Endothelial cell of umbilical vein (primary cell): ENCODE measurements around the gene FUT6. TPM values are rescaled to one million over a fixed set of nuclear protein-coding genes. Genes with fewer than 3 reads are reported as not detected.

ENCODE experiments used
- BruUV-seq: library from RNA; stranded (reverse); fragments of 400-500 nt; replicated peaks from 2 replicates; lab custom pipeline; 2021; lab: Mats Ljungman, UMichigan
- CTCF ChIA-PET: fragments of 300-600, 350-600 bp; sonication (Branson Sonifier 250); formaldehyde crosslinking; loops from one replicate; lab custom pipeline; 2021; ENCODE audit warnings: antibody characterized with exemption, inconsistent platforms; lab: Charles Lee
- POLR2A ChIA-PET: fragments of 300-600, 350-600 bp; sonication (Branson Sonifier 250); formaldehyde crosslinking; loops from one replicate; lab custom pipeline; 2021; ENCODE audit warnings: antibody characterized with exemption, inconsistent platforms; lab: Charles Lee
- DNase-seq: peaks from one replicate; pipeline ENCODE4 v3.0.0-alpha.2; 2011; ENCODE audit warnings: low read depth, low spot score
- FAIRE-seq: peaks from 2 replicates; lab custom pipeline; 2011; peaks lifted over from hg19 to GRCh38; lab: Jason Lieb, UNC
- H2AFZ ChIP-seq: 2 replicates; pipeline ENCODE4 v1.6.0; 2012; ENCODE audit warnings: low read depth, low read length, control low read depth, inconsistent platforms
- H3K27ac ChIP-seq: 2 replicates; pipeline ENCODE4 v1.5.1; 2011; ENCODE audit warnings: low read depth, mild to moderate bottlenecking, control low read depth, low read length, moderate library complexity; ENCODE audit not compliant: insufficient read depth
- H3K27me3 ChIP-seq, 2 experiments: 2 replicates each; pipeline versions ENCODE4 v1.6.0 to v1.6.1; 2011; ENCODE audit warnings: low read length in 2 of 2, mixed read lengths in 1 of 2; ENCODE audit not compliant: control insufficient read depth in 2 of 2, insufficient read depth in 2 of 2
- H3K36me3 ChIP-seq, 2 experiments: 2 replicates in 1 of 2; 3 replicates in 1 of 2; pipeline ENCODE4 v1.5.1; 2011; ENCODE audit warnings: low read length in 2 of 2, mild to moderate bottlenecking in 1 of 2, moderate library complexity in 1 of 2; ENCODE audit not compliant: control insufficient read depth in 2 of 2, insufficient read depth in 2 of 2; ENCODE audit errors: extremely low read depth in 1 of 2
- H3K4me1 ChIP-seq: 3 replicates; pipeline ENCODE4 v1.5.1; 2011; ENCODE audit warnings: mild to moderate bottlenecking, low read length; ENCODE audit not compliant: control insufficient read depth, insufficient read depth; ENCODE audit errors: extremely low read depth
- H3K4me2 ChIP-seq: 2 replicates; pipeline ENCODE4 v1.6.1; 2011; ENCODE audit warnings: low read length, control low read depth, mixed read lengths; ENCODE audit not compliant: insufficient read depth
- H3K4me3 ChIP-seq, 3 experiments: fragments of 200-600 bp in 1 of 3; sonication (generic), shearing (Covaris generic) in 1 of 3; replicated peaks in 1 of 3; 2 replicates each; pipeline ENCODE4 v1.5.1; 2011 to 2016; ENCODE audit warnings: control low read depth in 3 of 3, low read length in 3 of 3, mild to moderate bottlenecking in 2 of 3, inconsistent platforms in 1 of 3, low read depth in 1 of 3, moderate library complexity in 1 of 3; ENCODE audit not compliant: insufficient read depth in 1 of 3
- H3K79me2 ChIP-seq: 2 replicates; pipeline ENCODE4 v1.6.0; 2012; ENCODE audit warnings: low read length, inconsistent platforms; ENCODE audit not compliant: control insufficient read depth, insufficient read depth
- H3K9ac ChIP-seq: replicated peaks from 2 replicates; pipeline ENCODE3; 2011; ENCODE audit warnings: low read length, control low read depth; ENCODE audit not compliant: insufficient read depth; ENCODE audit errors: extremely low read depth
- H3K9me1 ChIP-seq: replicated peaks from 3 replicates; pipeline ENCODE4 v1.6.0; 2011; ENCODE audit warnings: mild to moderate bottlenecking, low read length; ENCODE audit not compliant: control insufficient read depth, insufficient read depth; ENCODE audit errors: extremely low read depth
- H3K9me3 ChIP-seq: replicated peaks from 2 replicates; pipeline ENCODE4 v1.5.1; 2012; ENCODE audit warnings: low read length, inconsistent platforms; ENCODE audit not compliant: control insufficient read depth, insufficient read depth
- H4K20me1 ChIP-seq: replicated peaks from 2 replicates; pipeline ENCODE3; 2011; ENCODE audit warnings: mild to moderate bottlenecking, low read length; ENCODE audit not compliant: control insufficient read depth, insufficient read depth; ENCODE audit errors: extremely low read depth
- CTCF ChIP-seq, 2 donors: IDR thresholded peaks; 1 replicate in 1 of 2; 2 replicates in 1 of 2; pipeline ENCODE4 v1.5.1; 2011; ENCODE audit warnings: low read length in 2 of 2, mild to moderate bottlenecking in 2 of 2, moderate library complexity in 2 of 2, control low read depth in 1 of 2, inconsistent platforms in 1 of 2, low read depth in 1 of 2; ENCODE audit not compliant: insufficient read depth in 1 of 2; ENCODE audit errors: extremely low read depth in 1 of 2
- EZH2 ChIP-seq: IDR thresholded peaks from 2 replicates; pipeline ENCODE4 v1.6.1; 2012; ENCODE audit warnings: borderline replicate concordance, low read depth, mild to moderate bottlenecking, moderate library complexity, low read length, inconsistent platforms; ENCODE audit not compliant: severe bottlenecking
- FOS ChIP-seq: IDR thresholded peaks from 2 replicates; pipeline ENCODE4 v1.6.1; 2011; ENCODE audit warnings: mild to moderate bottlenecking, low read length, moderate library complexity, borderline replicate concordance; ENCODE audit not compliant: insufficient read depth
- GATA2 ChIP-seq: IDR thresholded peaks from 2 replicates; pipeline ENCODE4 v1.7.0; 2011; ENCODE audit warnings: low read depth, mild to moderate bottlenecking, moderate library complexity, mixed read lengths, low read length; ENCODE audit not compliant: insufficient read length, insufficient read depth
- JUN ChIP-seq: IDR thresholded peaks from 2 replicates; pipeline ENCODE4 v1.6.1; 2011; ENCODE audit warnings: borderline replicate concordance, low read depth; ENCODE audit not compliant: insufficient read length, insufficient read depth
- MAX ChIP-seq: IDR thresholded peaks from 2 replicates; pipeline ENCODE4 v1.6.1; 2011; ENCODE audit not compliant: insufficient read depth, insufficient read length
- MYC ChIP-seq: IDR thresholded peaks from one replicate; pipeline ENCODE4 v1.6.1; 2011; ENCODE audit warnings: mild to moderate bottlenecking, low read depth, low read length
- POLR2A ChIP-seq: IDR thresholded peaks from 2 replicates; pipeline ENCODE4 v1.6.1; 2012; ENCODE audit warnings: low read depth, mild to moderate bottlenecking, control low read depth, low read length
- POLR2AphosphoS5 ChIP-seq: IDR thresholded peaks from 2 replicates; pipeline ENCODE4 v1.6.1; 2012; ENCODE audit warnings: low read depth, mild to moderate bottlenecking, control low read depth, low read length, moderate library complexity; ENCODE audit not compliant: insufficient read depth
- dilution Hi-C: fragments of 300-500 bp; cut with MboI; formaldehyde crosslinking; loops from one replicate; pipeline ENCODE4 v1.15.0; 2019; ENCODE audit warnings: low sequenced_read_pairs; ENCODE audit not compliant: extremely low pct_ligation_motif_present
- intact Hi-C: fragments of 100-400 bp; cut with micrococcal nuclease; formaldehyde crosslinking; loops from one replicate; pipeline ENCODE4 v1.10.0; 2022
- polyA plus RNA-seq, 4 experiments: library from polyadenylated mRNA; depleted of rRNA in 3 of 4; stranded (reverse) in 3 of 4; unstranded in 1 of 4; fragments of >200 nt; gene quantifications; 2 replicates each; pipeline versions ENCODE4 v1.2.1 to v1.2.3, GENCODE V29; 2011 to 2012; ENCODE audit warnings: missing spikeins in 1 of 4
- total RNA-seq: library from RNA; stranded (reverse); gene quantifications from 2 replicates; pipeline ENCODE4 v1.2.3, GENCODE V29; 2021

FUT6 gene
- total and polyA plus RNA-seq, 2 donors (not counting 3 experiments of a cell fraction or from before 2014, with no cell fraction given): not detected

GRCh38 chr19:5880604-5881078, 41.1 kb upstream of the FUT6 start:
- dilution Hi-C loops: no loop called here
- H3K79me2 ChIP-seq: no peaks in the 10 kb centered on the region
- TF ChIP-seq POLR2A (no peak), FOS (no peak), MAX (no peak), JUN (no peak), POLR2AphosphoS5 (no peak), GATA2 (no peak), EZH2 (no peak), CTCF (IDR thresholded peaks at IDR 0.05; ENCODE audit: extremely low read depth in 1 of 2, insufficient read depth in 1 of 2, low read depth in 1 of 2, low read length in 2 of 2) (no peak), MYC (no peak)
- no peak overlapping the region for H2AFZ ChIP-seq
- no peak overlapping the region for H3K4me2 ChIP-seq
- H3K9me3 ChIP-seq: no peaks in the 10 kb centered on the region
- no peak overlapping the region for H3K9ac ChIP-seq
- POLR2A ChIA-PET: no interaction called here
- CTCF ChIA-PET: interaction anchor here (1.1 kb wide), 1 partner anchor 77 kb away, joined by 3 read pairs; no protein-coding TSS in a partner anchor
- no peak overlapping the region for H3K27ac ChIP-seq
- H3K36me3 ChIP-seq: no peaks in the 10 kb centered on the region
- no peaks in the 10 kb centered on the region for H3K4me1 ChIP-seq
- no peak for FAIRE-seq
- intact Hi-C loops: no loop called here
- no peak overlapping the region for H3K4me3 ChIP-seq
- peaks cover 0 to 3% of the 10 kb centered on the region in 2 experiments for H3K27me3 ChIP-seq
- BruUV-seq: no TSS peak
- H4K20me1 ChIP-seq: no peaks in the 10 kb centered on the region
- H3K9me1 ChIP-seq: no peaks in the 10 kb centered on the region
- DNase-seq: no peak
